HepG2 (cell line): ENCODE measurements around the gene C21orf58. TPM values are rescaled to one million over a fixed set of nuclear protein-coding genes. Genes with fewer than 3 reads are reported as not detected.

ENCODE experiments used
- HDAC2 ChIP-seq: sonication (generic); formaldehyde crosslinking; IDR thresholded peaks from 2 replicates; pipeline ENCODE4 v1.4.0; 2020; ENCODE audit warnings: missing genetic modification reagents
- KMT2A ChIP-seq: sonication (generic); formaldehyde crosslinking; IDR thresholded peaks from 2 replicates; pipeline ENCODE4 v1.4.0; 2020; ENCODE audit warnings: missing genetic modification reagents
- NR3C1 ChIP-seq: sonication (generic); formaldehyde crosslinking; IDR thresholded peaks from 2 replicates; pipeline ENCODE4 v1.4.0; 2020; ENCODE audit warnings: missing genetic modification reagents
- RXRA ChIP-seq: sonication (generic); formaldehyde crosslinking; IDR thresholded peaks from 2 replicates; pipeline ENCODE4 v1.5.1; 2020; ENCODE audit warnings: missing genetic modification reagents
- SP4 ChIP-seq: sonication (generic); formaldehyde crosslinking; IDR thresholded peaks from 2 replicates; pipeline ENCODE4 v1.8.1; 2023; ENCODE audit warnings: mild to moderate bottlenecking, missing genetic modification reagents
- TAF1 ChIP-seq: sonication (generic); formaldehyde crosslinking; IDR thresholded peaks from 2 replicates; pipeline ENCODE4 v1.4.0; 2020; ENCODE audit warnings: missing genetic modification reagents
- THYN1 ChIP-seq: sonication (generic); formaldehyde crosslinking; IDR thresholded peaks from 2 replicates; pipeline ENCODE4 v1.8.1; 2023; ENCODE audit warnings: low read depth, mild to moderate bottlenecking, moderate library complexity, missing genetic modification reagents, borderline replicate concordance
- ZFP1 ChIP-seq: IDR thresholded peaks from 2 replicates; pipeline ENCODE4 v1.6.1; 2016
- ZNF501 ChIP-seq: sonication (generic); formaldehyde crosslinking; IDR thresholded peaks from 2 replicates; pipeline ENCODE4 v1.5.1; 2020; ENCODE audit warnings: mild to moderate bottlenecking, moderate library complexity, missing genetic modification reagents
- ZNF773 ChIP-seq: sonication (generic); formaldehyde crosslinking; IDR thresholded peaks from 2 replicates; pipeline ENCODE4 v1.4.0; 2020; ENCODE audit warnings: missing genetic modification reagents, borderline replicate concordance
- ZSCAN29 ChIP-seq: sonication (generic); formaldehyde crosslinking; conservative IDR thresholded peaks from 2 replicates; pipeline ENCODE4 v1.4.0; 2020; ENCODE audit warnings: mild to moderate bottlenecking, missing genetic modification reagents
- polyA plus RNA-seq, 8 experiments: library from polyadenylated mRNA; depleted of rRNA in 3 of 8; stranded (reverse) in 7 of 8; unstranded in 1 of 8; fragments of >200 nt; fragmentation: Illumina TruSeq in 4 of 8; extraction: Trizol in 4 of 8; gene quantifications; 2 replicates each; pipeline versions ENCODE4 v1.2.1 to v1.2.3, GENCODE V29; 2011 to 2016; ENCODE audit warnings: low read depth in 4 of 8, missing spikeins in 1 of 8, mixed read lengths in 1 of 8; ENCODE audit not compliant: insufficient read depth in 1 of 8
- total RNA-seq, 5 experiments: library from RNA; depleted of rRNA; stranded (reverse); fragments of >200 nt; fragmentation: Illumina TruSeq; extraction: Trizol; gene quantifications; 2 replicates each; pipeline ENCODE4 v1.2.3, GENCODE V29; 2016; ENCODE audit warnings: low read depth in 1 of 5
- TF ChIP-seq, protein P1 (sequence below): sonication (generic); formaldehyde crosslinking; IDR thresholded peaks from 2 replicates; pipeline ENCODE4 v1.5.0; 2020; ENCODE audit warnings: mild to moderate bottlenecking, missing genetic modification reagents, borderline replicate concordance
- TF ChIP-seq, protein P2 (sequence below): sonication (generic); formaldehyde crosslinking; IDR thresholded peaks from 2 replicates; pipeline ENCODE4 v1.5.1; 2020; ENCODE audit warnings: mild to moderate bottlenecking, missing genetic modification reagents, moderate library complexity
- TF ChIP-seq, protein P3 (sequence below): IDR thresholded peaks from 2 replicates; pipeline ENCODE4 v1.6.1; 2016; ENCODE audit warnings: missing genetic modification reagents, missing compliant biosample characterization
- TF ChIP-seq, protein P4 (sequence below): sonication (generic); formaldehyde crosslinking; IDR thresholded peaks from 2 replicates; pipeline ENCODE4 v1.4.0; 2020; ENCODE audit warnings: mild to moderate bottlenecking, missing genetic modification reagents
- TF ChIP-seq, protein P5 (sequence below): sonication (generic); formaldehyde crosslinking; IDR thresholded peaks from 2 replicates; pipeline ENCODE4 v1.4.0; 2020; ENCODE audit warnings: missing genetic modification reagents
- TF ChIP-seq, protein P6 (sequence below): sonication (generic); formaldehyde crosslinking; IDR thresholded peaks from 2 replicates; pipeline ENCODE4 v1.5.1; 2020; ENCODE audit warnings: mild to moderate bottlenecking, moderate library complexity, missing genetic modification reagents

C21orf58 gene
- total and polyA plus RNA-seq, 2 of the 13 experiments (the other 11 are each of a cell fraction or from before 2014, with no cell fraction given), result 3.5 to 6.8 TPM

DNA sequence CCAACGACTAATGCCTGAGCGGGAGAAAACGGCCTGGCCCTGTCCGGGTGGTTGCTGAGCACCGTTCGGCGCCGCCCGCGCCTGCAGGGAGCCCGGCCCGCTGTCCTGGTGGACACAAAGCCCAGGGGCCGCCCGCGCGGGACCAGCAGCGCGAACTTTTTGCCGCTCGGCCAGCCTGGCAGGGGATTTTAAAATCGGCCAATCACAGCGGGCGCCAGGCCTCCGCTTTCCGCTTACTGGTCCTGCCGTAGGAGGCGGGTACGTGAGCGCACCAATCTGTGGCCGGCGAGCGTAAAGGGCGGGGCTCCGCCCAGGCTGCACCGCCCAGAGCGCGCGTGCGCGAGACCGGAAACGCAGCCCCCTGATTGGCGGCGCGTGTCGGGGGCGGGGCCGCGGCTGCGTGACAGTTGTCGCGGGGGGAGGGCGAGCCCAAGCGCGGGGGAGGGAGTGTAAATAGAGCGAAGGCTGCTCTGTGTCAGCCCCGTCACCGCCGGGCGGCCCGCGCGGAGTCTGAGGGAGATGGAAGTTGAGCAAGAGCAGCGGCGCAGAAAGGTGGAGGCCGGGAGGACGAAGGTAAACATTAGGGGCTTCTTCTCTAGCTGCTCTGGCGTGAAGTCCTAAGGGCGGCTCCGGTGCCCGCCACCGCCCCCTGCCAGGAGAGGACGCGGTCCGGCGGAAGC lies at the start of gene C21orf58, which contains the start of gene PCNT (continued):
- TF ChIP-seq, protein P1, sequence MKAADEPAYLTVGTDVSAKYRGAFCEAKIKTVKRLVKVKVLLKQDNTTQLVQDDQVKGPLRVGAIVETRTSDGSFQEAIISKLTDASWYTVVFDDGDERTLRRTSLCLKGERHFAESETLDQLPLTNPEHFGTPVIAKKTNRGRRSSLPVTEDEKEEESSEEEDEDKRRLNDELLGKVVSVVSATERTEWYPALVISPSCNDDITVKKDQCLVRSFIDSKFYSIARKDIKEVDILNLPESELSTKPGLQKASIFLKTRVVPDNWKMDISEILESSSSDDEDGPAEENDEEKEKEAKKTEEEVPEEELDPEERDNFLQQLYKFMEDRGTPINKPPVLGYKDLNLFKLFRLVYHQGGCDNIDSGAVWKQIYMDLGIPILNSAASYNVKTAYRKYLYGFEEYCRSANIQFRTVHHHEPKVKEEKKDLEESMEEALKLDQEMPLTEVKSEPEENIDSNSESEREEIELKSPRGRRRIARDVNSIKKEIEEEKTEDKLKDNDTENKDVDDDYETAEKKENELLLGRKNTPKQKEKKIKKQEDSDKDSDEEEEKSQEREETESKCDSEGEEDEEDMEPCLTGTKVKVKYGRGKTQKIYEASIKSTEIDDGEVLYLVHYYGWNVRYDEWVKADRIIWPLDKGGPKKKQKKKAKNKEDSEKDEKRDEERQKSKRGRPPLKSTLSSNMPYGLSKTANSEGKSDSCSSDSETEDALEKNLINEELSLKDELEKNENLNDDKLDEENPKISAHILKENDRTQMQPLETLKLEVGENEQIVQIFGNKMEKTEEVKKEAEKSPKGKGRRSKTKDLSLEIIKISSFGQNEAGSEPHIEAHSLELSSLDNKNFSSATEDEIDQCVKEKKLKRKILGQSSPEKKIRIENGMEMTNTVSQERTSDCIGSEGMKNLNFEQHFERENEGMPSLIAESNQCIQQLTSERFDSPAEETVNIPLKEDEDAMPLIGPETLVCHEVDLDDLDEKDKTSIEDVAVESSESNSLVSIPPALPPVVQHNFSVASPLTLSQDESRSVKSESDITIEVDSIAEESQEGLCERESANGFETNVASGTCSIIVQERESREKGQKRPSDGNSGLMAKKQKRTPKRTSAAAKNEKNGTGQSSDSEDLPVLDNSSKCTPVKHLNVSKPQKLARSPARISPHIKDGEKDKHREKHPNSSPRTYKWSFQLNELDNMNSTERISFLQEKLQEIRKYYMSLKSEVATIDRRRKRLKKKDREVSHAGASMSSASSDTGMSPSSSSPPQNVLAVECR (CRISPR knock-in tag), result peak; percentile 91; the same call in 1 of the 2 replicates
- TF ChIP-seq, protein P2, sequence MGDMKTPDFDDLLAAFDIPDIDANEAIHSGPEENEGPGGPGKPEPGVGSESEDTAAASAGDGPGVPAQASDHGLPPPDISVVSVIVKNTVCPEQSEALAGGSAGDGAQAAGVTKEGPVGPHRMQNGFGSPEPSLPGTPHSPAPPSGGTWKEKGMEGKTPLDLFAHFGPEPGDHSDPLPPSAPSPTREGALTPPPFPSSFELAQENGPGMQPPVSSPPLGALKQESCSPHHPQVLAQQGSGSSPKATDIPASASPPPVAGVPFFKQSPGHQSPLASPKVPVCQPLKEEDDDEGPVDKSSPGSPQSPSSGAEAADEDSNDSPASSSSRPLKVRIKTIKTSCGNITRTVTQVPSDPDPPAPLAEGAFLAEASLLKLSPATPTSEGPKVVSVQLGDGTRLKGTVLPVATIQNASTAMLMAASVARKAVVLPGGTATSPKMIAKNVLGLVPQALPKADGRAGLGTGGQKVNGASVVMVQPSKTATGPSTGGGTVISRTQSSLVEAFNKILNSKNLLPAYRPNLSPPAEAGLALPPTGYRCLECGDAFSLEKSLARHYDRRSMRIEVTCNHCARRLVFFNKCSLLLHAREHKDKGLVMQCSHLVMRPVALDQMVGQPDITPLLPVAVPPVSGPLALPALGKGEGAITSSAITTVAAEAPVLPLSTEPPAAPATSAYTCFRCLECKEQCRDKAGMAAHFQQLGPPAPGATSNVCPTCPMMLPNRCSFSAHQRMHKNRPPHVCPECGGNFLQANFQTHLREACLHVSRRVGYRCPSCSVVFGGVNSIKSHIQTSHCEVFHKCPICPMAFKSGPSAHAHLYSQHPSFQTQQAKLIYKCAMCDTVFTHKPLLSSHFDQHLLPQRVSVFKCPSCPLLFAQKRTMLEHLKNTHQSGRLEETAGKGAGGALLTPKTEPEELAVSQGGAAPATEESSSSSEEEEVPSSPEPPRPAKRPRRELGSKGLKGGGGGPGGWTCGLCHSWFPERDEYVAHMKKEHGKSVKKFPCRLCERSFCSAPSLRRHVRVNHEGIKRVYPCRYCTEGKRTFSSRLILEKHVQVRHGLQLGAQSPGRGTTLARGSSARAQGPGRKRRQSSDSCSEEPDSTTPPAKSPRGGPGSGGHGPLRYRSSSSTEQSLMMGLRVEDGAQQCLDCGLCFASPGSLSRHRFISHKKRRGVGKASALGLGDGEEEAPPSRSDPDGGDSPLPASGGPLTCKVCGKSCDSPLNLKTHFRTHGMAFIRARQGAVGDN (CRISPR knock-in tag), result peak; percentile 72
- TF ChIP-seq NR3C1 (CRISPR knock-in tag) (no peak), RXRA (peak; percentile 16), ZNF501 (peak; percentile 86), ZNF773 (CRISPR knock-in tag) (peak; percentile 14; the same call in 1 of the 2 replicates), ZSCAN29 (peak; percentile 0; the same call in 1 of the 2 replicates), TAF1 (peak; percentile 72), THYN1 (CRISPR knock-in tag) (0 out of 2 replicates have a peak, but pooled peaks have one; percentile 32), SP4 (CRISPR knock-in tag) (peak; percentile 98), KMT2A (CRISPR knock-in tag) (peak; percentile 68), ZFP1 (CRISPR knock-in tag) (no peak), HDAC2 (CRISPR knock-in tag) (peak; percentile 43; the same call in 1 of the 2 replicates)
- TF ChIP-seq, protein P3, sequence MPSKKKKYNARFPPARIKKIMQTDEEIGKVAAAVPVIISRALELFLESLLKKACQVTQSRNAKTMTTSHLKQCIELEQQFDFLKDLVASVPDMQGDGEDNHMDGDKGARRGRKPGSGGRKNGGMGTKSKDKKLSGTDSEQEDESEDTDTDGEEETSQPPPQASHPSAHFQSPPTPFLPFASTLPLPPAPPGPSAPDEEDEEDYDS (CRISPR knock-in tag), result peak; percentile 73
- TF ChIP-seq, protein P4, sequence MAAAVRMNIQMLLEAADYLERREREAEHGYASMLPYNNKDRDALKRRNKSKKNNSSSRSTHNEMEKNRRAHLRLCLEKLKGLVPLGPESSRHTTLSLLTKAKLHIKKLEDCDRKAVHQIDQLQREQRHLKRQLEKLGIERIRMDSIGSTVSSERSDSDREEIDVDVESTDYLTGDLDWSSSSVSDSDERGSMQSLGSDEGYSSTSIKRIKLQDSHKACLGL (CRISPR knock-in tag), result peak; percentile 71; the same call in 1 of the 2 replicates
- TF ChIP-seq, protein P5, sequence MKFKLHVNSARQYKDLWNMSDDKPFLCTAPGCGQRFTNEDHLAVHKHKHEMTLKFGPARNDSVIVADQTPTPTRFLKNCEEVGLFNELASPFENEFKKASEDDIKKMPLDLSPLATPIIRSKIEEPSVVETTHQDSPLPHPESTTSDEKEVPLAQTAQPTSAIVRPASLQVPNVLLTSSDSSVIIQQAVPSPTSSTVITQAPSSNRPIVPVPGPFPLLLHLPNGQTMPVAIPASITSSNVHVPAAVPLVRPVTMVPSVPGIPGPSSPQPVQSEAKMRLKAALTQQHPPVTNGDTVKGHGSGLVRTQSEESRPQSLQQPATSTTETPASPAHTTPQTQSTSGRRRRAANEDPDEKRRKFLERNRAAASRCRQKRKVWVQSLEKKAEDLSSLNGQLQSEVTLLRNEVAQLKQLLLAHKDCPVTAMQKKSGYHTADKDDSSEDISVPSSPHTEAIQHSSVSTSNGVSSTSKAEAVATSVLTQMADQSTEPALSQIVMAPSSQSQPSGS, result 0 out of 2 replicates have a peak, but pooled peaks have one; percentile 12
- TF ChIP-seq, protein P6, sequence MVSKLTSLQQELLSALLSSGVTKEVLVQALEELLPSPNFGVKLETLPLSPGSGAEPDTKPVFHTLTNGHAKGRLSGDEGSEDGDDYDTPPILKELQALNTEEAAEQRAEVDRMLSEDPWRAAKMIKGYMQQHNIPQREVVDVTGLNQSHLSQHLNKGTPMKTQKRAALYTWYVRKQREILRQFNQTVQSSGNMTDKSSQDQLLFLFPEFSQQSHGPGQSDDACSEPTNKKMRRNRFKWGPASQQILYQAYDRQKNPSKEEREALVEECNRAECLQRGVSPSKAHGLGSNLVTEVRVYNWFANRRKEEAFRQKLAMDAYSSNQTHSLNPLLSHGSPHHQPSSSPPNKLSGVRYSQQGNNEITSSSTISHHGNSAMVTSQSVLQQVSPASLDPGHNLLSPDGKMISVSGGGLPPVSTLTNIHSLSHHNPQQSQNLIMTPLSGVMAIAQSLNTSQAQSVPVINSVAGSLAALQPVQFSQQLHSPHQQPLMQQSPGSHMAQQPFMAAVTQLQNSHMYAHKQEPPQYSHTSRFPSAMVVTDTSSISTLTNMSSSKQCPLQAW (CRISPR knock-in tag), result peak; percentile 66
